Measurements from ENCODE around the gene GPR55. TPM values are rescaled to one million over a fixed set of nuclear protein-coding genes. Genes with fewer than 3 reads are reported as not detected.

Gene GPR55
- polyA plus RNA-seq, 1 donor = not detected

DNA sequence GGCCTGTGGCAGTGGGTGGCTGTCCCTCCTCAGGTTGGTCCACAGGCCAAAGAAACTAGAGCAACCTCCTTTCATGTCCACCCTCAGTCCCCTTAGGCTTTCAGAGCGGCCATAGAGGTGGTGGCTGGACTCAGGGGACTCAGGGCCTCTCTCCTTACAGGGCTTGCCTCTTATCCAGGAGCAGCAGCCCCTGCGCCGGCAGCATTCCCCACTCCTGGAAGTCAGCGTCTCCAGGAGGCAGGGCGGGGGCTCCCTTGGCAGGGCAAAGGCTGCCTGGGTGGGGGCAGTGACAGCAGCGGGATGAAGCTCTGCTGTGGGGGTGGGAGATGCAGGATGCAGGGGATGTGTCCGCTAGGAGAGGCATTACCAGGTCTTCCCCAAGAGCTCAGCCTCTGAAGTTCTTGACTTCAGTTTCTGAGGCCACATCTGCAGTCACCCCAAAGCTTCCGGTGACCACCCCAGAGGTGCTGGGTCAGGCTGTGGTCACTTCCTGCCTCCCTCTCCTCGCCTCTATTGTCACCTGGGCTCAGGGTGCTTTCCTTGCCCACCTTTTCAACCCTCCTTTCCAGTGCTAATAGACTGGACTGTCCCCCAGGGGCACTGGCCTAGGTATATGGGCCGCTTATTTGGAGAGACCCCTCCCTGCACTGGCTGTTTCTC lies 8.6 kb upstream of the GPR55 start:
- DNase-seq = no peak

DNA sequence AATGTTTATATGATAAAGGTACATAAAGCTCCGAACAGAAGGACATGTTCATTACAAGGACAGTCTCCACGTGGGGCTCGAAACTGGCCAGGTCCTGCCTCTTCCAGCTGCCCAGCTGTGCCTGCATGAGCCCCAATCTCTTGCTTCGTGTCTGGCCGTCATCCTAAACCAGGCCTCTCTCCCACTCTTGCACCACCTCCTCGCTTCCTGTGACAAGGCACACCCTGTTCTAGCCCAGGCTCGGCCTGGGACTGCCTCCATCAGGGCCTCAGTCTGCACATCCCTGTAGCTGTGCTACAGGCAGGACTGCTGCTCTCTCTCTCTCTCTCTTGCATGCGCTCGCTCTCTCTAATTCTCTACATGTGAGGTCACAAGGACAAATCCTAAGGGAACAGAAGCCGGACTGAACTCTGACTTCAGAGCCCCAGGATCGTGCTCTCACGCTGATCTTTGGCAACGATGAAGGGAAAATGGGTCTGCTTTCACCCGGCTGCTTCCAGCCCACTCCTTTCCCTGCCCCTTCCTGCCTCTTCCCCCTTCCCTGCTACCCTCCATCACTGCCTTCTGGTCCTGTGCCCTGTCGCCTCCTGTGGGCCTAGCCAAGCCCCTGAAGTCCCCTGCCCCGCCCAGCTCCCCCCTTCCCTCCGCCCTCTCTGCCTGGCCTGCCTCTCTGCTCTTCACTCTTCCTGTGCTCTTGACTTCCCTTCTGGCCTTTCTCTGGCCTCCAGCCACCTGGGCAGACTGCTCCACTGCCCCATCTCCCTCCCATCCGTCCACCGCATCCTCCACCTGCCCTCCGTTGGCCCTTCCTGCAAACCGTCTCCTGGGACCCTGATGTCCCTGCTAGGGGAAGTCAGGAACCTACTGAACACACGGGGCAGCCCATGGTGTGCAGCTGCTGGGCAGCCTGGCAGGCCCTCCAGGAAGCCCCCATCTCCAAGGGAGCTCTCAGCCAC lies 7.8 kb upstream of the GPR55 start:
- peak; percentile 61 for DNase-seq

DNA sequence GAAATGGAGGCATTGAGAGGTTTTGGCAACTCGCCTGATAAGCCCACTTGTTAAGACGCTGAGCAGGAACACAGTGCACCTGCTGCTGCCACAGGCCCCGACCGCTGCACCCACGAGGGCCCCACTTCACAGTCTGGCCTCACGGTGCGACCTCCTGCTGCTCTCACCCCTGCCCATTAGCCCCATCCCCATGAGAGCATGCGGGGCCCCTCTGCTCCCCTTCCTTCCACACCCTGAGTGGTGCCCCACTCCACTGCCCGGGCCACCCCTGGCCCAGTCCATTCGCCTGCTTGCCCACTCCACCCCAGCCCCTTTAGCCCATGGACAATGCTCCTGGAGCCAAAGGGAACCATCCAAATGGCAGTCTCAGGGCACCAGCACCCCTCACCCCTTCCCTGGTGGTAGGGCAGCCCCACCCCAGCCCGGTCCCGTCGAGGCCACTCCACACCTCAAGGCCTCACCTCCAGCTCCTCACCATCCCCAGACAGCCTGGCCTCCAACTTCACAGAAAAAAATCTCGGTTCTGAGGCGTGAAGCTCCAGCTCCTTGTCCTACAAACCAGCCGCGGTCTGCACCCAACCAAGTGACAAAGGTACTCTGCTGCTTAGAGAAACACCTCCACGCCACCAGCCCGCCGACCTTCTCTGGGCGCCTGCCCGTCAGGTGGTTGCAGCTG lies 6.7 kb upstream of the GPR55 start:
- DNase-seq = no peak

DNA sequence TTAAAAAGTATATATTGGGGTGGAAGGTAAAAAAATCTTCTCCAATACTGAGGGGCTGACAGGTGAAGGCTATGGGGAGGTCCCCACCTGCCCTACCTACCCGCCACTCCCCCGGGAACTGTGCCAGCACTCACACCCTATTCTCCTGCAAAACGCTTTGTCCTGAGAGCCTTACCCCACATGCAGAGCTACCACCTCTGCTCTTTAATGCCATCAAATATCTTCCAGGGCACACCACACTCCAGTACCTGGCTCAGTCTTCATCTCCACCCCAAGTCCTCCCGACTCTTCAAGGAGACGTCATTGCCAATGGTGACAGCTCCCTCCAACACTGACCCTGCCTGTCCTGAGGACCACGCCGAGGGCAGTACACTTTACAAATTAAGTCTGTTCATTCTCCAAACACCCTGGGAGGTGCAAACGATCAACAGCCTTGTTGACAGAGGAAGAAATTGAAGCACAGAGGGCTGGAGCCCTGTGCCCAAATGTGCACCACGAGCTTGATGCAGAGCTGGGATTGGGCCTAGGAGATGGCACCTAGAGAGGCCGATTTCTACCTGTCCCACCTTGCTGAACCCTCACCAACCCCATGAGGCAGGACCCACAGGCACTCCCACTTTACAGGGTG lies 6.0 kb upstream of the GPR55 start:
- no peak for DNase-seq

DNA sequence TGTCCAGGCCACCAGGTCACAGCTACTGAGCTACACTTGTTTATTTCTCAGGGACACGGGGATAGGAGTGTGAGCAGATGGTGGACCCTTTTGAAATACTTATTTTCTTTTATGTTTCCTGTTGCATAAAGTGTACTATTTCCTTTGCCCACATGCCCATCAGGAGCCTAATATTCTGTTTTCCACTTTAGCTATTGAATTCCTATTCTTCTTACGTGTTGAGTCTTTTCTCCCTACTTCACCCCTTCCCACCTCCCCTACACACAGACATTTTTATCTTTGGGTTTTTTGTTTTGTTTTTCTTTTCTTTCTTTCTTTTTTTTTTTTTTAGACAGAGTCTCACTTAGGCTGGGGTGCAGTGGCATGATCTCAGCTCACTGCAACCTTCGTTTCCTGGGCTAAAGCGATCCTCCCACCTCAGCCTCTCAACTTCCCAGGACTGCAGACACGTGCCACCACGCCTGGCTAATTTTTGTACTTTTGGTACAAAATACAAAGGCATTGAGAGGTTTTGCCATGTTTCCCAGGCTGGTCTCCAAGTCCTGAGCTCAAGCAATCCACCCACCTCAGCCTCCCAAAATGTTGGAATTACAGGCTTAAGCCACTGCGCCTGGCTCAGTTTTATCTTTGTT lies 5.2 kb upstream of the GPR55 start:
- DNase-seq = no peak

DNA sequence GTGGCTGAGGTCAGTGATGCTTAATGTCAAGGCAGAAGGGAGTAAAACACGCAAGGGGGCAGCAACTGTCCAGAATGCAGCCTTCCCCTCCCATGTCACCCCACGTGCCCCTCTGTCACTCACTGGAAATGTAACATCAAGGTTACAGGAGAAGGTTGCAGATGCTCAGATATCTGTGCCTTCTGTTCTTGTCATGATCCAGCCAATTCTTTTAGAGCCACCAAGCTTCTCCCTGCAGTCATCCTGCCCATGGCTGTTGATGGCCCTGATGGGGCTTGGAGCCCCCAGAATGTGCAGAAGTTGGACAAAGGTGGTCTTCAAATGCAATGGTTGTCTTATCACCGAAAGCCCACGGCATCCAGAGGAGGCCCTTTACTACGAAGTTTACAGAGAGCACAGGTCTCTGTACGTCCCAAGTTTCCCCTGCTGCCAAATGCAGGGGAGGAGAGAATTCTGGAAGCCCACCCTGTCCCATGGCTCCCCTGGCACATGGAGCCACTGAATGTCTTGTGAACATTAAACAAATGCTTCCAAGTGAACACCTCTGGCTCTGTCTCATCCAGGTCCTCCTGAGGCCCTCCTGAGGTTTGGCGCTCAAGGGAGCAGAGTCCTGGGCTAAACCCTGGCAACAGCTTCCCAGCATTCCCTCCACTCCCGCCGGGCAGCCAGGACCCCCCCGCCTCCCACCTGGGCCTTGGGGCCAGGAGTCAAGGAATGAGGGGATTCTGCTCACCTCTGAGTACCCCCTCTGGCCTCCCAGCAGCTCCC lies 4.5 kb upstream of the GPR55 start:
- no peak for DNase-seq

DNA sequence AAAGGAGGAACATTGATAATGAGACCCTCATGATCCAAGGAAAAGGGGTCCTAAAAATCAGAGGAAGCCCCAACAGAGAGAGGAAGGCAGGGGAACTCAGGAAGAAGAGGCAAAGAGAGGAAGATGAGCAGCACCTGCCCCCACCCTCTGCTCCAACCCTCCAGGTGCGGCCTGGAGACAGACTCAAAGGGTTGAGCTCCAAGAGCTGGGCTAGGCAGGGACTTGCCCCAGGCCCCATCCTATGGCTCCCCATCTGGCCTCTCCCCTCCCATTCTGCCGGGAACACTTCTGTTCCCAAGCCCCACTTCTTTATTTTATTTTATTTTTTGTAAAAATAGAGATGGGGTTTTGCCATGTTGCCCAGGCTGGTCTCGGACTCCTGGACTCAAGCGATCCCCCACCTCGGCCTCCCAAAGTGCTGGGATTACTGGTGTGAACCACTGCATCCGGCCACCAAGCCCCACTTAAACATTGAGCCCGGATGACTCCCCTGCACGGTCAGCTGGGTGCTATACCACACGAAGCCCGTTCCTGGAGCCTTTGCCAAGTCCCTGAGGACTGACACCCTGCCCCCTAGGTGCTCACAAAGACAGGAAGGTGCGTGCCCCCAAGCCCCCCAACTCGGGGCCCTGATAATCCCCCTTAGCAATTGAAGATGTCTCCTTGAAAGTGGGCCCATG lies 3.8 kb upstream of the GPR55 start:
- no peak for DNase-seq

DNA sequence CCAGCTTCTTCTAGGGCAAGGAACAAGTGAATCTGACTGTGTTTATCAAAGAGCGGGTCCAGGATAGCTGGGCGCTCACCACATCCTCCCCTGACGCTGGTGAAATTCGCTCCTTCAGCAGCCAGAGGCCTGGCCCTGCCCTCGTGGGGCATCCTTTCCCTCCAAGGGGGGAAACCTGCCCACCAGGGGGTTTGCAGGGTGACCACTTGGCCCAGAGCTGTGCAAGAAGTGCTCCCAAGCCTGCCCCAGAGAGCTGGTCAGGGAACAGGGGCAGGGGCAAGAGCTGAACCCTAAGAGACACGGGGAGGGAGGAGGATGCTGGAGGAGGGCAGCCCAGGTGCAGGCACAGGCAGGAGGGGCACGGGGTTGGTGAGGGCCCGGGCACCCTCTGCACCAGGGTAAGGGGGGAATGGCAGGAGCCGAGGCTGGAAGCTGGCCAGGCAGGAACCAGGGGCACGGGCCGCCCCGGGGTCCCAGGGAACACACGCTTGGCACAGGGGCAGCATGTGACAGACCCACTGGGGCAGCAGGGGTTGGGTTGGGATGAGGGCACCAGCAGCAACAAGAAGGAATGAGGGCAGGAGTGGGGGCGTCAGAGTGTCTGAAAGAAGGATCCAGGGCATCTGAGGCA lies 2.8 kb upstream of the GPR55 start:
- DNase-seq = no peak

DNA sequence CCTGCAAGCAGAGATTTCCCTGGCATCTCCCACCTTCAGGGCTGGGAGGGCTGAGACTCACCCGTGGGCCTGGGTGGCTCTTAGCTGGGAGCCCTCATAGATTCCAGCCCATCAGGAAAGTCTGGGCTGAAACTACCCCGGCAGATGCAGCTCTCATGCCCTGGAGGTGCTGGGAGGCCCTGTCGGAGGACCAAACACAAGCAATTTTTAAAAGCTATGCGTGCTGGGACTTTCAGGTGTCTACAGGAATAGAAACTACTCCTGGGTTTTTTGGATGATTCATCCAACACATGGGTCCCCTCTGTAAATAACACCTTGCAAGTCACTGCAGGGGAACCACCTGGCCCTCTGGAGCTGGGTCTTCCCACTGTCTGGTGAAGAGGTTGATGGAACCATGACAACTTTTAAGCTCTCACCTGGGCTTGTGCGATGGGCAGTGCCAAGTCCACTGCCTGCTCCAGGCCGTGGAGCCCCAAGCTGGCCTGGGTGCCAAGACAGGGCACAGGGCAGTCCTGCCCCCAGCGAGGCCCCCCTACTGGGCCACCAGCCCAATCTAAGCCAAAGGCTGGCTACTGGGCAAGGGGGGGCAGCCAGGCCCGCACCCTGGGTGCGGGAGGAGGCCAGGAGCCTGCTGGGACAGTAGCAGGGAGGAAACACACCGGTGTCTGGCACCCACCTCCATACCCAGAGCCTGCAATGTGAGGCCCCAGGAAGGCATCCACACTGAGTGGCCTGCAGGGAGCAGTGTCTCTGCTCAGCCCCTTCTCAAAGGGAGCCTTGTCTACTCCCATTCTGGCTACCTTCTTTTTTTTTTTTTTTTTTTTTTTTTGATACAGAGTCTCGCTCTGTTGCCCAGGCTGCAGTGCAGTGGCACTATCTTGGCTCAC lies 1.1 kb upstream of the GPR55 start:
- DNase-seq = no peak

DNA sequence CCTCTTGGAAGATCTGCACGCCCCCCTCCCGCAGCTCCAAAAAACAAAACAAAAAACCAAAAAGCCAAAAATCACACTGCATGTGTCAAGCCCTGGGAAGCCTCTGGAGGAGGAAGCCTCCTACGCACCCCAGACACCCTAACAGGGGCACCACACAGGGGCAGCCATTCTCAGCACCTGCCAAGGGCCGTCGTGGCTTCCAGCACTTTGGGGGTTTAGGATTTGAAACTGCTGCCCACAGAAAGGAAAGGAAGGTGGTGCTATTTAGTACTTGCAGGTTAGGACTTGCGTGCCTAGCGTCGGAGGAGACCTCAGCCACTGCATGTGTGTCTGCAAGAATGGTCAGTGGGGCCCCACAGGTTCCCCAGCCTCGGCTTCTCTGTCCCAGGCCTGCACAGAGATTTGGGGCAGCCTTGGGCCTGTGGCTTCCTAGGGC lies 419 bp upstream of the GPR55 start:
- DNase-seq = no peak

DNA sequence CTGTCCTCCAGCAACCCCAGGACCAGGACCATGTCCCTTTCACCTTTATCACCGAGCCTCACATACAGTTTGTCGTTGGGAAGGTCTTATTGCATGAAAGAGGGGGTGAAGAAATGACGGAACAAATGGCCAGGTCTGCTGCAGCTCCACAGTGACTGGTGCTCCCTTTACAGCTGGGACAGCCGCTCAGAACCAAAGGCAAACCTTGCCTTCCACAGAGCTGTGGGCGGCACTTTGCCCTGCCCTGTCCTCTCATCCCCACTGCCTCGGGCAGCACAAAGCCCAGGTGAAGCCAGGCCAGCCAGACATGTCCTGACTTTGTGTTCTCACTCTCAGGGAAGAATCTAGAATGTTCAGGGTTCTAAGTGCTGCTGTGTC lies 961 bp downstream of the GPR55 start:
- no peak for DNase-seq

DNA sequence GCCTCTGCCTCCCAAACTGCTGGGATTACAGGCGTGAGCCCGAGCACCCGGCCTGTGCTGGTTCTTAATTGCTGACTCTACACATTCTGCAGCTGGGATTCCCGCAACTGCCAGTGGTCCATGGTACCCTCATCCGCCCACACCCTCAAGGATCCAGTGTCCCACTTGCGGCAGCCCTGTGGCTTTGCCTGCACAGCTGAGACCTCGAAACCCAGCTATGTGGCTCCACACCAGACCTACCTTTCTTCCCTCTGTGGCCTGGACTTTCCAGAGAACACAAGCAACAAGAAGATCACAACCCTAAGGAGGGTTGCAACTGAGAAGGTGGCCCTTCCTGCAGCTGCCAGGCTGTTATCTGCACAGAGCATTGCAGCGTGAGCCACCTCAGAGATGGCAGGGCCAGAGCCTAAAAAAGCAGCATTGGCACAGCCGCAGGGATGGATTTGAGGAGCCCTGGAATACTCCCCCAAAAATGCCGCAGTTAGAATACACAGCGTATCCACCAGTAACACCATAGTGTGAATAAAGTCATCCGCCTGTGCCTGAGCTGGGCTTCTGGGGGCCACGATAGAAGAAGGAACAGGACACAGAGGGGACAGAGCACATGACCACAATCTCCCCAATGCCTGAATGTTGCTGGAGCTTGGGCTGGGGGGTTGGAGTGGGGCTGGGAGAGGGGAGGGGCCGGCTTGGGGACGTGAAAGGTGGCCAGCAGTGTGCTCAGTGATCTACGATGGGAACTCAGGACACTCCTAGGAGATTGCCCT lies 1.9 kb downstream of the GPR55 start:
- no peak for DNase-seq

DNA sequence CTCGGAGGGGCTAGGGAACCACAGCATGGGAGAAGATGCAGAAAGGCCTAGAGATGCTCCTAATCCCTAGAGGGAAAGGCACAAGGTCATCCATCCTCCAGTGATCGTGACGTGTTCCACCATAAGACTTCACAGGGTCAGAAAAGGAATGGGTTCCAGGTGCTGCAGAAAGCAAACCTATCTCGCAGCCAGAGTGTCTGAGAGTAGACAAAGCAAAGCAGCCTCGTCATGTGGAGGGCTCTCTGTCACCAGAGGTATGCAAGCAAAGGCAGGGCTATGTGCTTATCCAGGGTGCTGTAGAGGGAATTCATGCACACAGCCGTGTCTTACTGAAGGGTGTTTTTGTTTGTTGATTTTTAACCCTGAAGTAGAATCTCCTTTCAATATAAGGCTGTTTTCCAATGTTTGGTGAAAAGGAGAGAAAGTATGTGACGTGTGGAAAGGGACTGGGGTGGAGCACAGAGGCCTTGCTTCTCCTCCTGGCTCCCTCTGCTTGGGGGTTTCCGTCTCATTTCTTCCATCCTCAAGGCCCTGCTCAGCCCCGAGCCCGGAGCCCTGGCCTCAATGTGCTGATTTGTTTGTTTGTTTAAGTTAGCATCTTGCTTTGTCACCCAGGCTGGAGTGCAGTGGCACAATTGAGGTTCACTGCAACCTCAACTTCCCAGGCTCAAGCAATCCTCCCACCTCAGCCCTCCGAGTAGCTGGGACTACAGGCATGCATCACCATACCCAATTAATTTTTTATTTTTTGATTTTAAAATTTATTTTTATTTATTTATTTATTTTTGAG lies 3.0 kb downstream of the GPR55 start:
- DNase-seq = no peak

DNA sequence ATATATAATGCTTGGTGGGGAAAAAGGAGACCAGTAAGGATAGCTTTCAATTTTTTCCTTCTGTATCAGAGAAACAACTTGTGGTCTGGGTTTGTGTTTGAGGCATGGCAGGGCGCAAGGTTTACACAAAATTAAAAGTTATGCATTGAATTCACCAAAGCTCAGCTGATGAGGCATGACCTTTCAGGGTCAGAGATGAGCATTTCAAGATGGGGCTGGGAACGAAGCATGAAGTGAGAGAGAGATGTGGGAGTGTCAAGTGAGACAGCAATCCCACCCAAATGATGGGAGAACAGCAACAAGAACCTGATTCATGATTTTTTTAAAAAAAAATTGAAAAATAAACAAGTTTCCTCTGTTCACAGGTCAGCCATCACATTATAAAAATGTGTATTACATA lies 4.9 kb downstream of the GPR55 start:
- no peak for DNase-seq

DNA sequence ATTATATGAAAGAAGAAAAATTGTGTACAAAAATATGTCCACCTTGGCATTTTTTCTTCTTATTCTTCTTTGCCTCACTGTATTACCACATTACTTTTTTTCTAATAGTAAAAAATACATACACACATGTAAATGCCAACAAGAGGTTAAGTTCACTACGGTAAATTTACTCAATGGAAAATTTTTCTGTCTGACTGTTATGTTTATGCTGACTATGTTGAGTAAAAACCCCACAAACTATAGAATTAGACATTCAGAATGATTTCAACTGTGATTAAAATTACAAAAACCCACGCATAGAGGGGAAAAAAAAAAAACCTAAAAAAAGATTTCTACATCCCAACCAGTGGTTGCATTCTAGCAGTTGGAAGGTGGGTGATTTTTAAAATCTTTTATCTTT lies 5.4 kb downstream of the GPR55 start:
- DNase-seq = no peak

DNA sequence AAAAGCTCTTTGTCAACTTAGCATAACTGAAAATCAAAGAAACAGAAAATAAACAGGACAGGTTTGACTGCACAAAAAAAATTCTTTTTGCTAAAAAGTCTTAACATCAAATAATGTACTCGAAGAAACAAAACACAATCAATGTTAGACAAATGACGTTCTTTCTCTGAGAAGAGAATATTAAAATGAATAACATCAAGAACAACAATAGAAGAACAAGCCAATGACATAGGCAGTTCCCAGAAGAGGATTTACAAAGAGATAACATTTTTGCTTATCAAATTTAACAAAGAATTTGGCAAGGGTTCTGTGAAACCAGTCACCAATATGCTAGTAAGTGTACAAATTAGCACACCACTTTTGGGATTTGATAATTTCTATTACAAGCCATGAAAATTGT lies 5.8 kb downstream of the GPR55 start:
- DNase-seq = no peak

DNA sequence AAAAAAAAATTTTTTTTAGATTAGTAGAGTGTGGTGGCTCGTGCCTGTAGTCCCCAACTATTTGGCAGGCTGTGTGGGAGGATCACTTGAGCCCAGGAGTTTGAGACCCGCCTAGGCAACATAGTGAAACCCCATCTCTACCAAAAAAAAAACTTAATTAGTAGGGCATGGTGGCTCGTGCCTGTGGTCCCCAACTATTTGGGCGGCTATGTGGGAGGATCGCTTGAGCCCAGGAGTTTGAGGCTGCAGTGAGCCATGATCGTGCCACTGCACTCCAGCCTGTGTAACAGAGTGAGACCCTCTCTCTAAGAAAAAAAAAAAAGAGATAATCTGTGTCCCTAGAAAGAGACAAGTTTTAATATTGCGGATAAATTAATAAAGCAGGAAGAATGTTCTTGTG lies 8.8 kb downstream of the GPR55 start:
- DNase-seq = no peak

DNA sequence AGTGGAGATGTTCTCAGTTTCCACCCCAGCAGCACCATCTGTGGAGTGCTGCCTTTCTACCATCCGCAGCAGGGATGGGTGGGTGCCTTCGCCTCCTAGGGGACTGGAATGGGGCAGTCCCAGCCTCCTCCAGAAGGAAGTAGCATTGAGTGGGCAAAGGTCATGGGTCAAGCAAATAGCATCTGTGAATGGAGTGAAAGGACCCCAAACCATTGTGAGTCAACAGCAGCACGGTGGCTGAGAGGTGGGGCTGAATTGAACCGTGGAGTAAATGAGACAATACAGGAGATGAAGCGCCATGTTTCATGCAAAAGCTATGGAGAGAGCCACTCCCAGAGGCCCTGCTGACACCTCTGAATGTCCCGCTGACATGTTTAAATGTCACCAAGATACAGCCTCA lies 9.7 kb downstream of the GPR55 start:
- no peak for DNase-seq

Measured in hindlimb muscle (tissue), 1 donor.